Nephron progenitor cell (in vitro differentiated cells): ENCODE results near the gene UBA1.

ENCODE experiments used
- DNase-seq: peaks from one replicate; pipeline ENCODE4 v3.0.0; 2021
- H3K27ac Mint-ChIP-seq: 2 replicates; pipeline ENCODE4 v1.8.0; 2021; ENCODE audit warnings: mild to moderate bottlenecking, moderate library complexity, mixed read lengths
- H3K27me3 Mint-ChIP-seq: 2 replicates; pipeline ENCODE4 v1.8.0; 2021; ENCODE audit warnings: mild to moderate bottlenecking, low read depth, mixed read lengths; ENCODE audit not compliant: poor library complexity
- H3K36me3 Mint-ChIP-seq: 2 replicates; pipeline ENCODE4 v1.8.0; 2021; ENCODE audit warnings: low read depth, mixed read lengths
- H3K4me1 Mint-ChIP-seq: 2 replicates; pipeline ENCODE4 v1.8.0; 2021; ENCODE audit warnings: mixed read lengths
- H3K4me3 Mint-ChIP-seq: 2 replicates; pipeline ENCODE4 v1.8.0; 2021; ENCODE audit warnings: mild to moderate bottlenecking, moderate library complexity, mixed read lengths
- H3K9me3 Mint-ChIP-seq: 2 replicates; pipeline ENCODE4 v1.8.0; 2021; ENCODE audit warnings: mild to moderate bottlenecking, moderate library complexity, mixed read lengths
- CTCF ChIP-seq: fragments of 200-600 bp; sonication (generic); IDR thresholded peaks from 2 replicates; pipeline ENCODE4 v1.5.0; 2021; ENCODE audit warnings: antibody characterized with exemption

UBA1 gene

GRCh38 chrX:47193475-47194193 is at the start of gene UBA1:
UBA1 (plus strand) TSS chrX:47193829; CDS start chrX:47198803, 4,974 bp downstream.
- DNase-seq: peak; percentile 97
- Mint-ChIP-seq H3K36me3 (peaks cover 36% of the 10 kb centered on the region), H3K9me3 (peaks cover 11% of the 10 kb centered on the region), H3K27ac (peak within 1 kb of the TSS; percentile 99), H3K4me3 (peak within 1 kb of the TSS; percentile 99), H3K4me1 (peaks cover 55% of the 10 kb centered on the region), H3K27me3 (peaks cover 3% of the 10 kb centered on the region)
- TF ChIP-seq CTCF: peak; percentile 81

DNA sequence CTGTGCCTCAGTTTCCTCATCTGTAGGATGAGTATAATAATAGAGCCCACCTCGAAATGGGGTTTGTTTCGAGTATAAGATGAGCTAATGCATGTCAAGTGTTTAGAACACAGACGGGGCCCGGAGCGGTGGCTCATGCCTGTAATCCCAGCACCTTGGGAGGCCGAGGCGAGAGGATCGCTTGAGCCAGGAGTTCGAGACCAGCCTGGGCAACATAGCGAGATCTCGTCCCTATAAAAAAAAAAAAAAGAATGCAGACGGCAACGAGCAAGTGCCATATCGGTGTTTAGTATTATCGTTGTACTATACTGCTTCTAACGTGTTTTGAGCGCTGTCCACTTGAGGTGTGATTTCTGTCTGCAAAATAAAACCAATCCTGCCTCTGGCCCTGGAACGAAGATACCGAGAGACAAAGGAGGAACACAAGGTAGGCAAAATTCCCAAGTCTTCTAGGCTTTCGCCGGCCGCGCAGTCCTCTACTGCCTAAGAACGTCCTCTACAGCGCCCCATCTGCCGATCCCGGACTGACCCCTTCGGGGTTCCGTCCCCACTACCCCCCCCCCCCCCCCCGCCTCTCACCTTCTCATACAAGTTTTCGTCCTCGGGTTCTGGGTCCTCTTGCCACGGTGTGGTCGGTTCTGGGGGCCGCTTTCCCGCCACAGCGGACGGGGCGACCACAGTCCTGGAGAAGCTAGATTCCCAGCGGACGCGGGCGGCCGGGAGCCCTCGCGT is 49.6 kb upstream of the UBA1 start:
- H3K27me3 Mint-ChIP-seq: no peaks in the 10 kb centered on the region
- peaks cover 41% of the 10 kb centered on the region for H3K36me3 Mint-ChIP-seq
- no peak for DNase-seq
- TF ChIP-seq CTCF: no peak
- peaks cover 63% of the 10 kb centered on the region for H3K9me3 Mint-ChIP-seq
- peak overlapping the region; percentile 96 for H3K27ac Mint-ChIP-seq
- H3K4me3 Mint-ChIP-seq: peak overlapping the region; percentile 98
- peaks cover 24% of the 10 kb centered on the region for H3K4me1 Mint-ChIP-seq

DNA sequence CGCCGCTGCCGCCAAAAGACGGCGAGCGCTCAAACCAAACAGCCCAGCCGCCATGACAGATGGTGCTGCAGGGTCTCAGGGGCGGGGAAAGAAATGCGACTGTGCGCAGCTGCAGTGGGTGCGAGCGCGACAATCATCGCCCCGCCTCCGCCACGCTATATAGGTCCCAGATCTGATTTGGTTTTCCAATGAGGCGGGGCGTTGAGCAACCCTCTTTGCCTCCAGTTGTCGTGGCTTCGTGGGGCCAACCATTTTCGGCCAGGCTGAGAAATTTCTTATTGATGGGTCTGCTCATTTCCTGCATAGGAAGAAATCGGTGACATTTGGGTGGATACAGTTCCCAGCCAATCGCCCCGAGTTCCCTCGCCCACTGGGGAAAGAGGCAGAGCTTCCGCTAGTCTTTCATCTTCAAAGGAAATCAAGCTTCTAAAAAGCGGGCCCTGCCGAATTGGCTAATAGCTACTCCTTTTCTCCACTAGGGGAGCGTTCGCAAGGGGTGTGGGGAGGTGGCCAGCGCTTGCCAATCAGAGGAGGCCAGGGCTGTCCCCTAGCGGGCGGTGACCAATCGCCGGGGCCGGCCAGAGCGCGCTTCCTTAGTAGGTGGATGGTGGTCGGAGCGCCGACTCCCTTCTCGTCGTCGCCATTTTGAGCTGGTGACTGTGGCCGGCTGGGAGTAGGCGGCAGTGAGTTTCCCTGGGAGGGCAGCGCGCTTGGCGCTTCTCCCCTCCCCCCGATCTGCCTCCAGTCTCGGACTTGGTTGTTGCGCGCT is 48.8 kb upstream of the UBA1 start, which contains the start of the genes NDUFB11 and RBM10:
Gene NDUFB11 (minus strand): TSS at position 77 of the 769 bp plus-strand sequence. CDS start 23 bp downstream, at position 54.
Gene RBM10 (plus strand): TSS at position 596 of the 769 bp plus-strand sequence. CDS start 2,261 bp downstream, outside the sequence.
- Mint-ChIP-seq H3K27me3 (no peaks in the 10 kb centered on the region), H3K27ac (peak within 1 kb of the TSS; percentile 99), H3K36me3 (peaks cover 43% of the 10 kb centered on the region), H3K4me3 (peak within 1 kb of the TSS; percentile 98), H3K4me1 (peaks cover 24% of the 10 kb centered on the region), H3K9me3 (peaks cover 57% of the 10 kb centered on the region)
- peak; percentile 54 for TF ChIP-seq CTCF
- DNase-seq: peak; percentile 86

DNA sequence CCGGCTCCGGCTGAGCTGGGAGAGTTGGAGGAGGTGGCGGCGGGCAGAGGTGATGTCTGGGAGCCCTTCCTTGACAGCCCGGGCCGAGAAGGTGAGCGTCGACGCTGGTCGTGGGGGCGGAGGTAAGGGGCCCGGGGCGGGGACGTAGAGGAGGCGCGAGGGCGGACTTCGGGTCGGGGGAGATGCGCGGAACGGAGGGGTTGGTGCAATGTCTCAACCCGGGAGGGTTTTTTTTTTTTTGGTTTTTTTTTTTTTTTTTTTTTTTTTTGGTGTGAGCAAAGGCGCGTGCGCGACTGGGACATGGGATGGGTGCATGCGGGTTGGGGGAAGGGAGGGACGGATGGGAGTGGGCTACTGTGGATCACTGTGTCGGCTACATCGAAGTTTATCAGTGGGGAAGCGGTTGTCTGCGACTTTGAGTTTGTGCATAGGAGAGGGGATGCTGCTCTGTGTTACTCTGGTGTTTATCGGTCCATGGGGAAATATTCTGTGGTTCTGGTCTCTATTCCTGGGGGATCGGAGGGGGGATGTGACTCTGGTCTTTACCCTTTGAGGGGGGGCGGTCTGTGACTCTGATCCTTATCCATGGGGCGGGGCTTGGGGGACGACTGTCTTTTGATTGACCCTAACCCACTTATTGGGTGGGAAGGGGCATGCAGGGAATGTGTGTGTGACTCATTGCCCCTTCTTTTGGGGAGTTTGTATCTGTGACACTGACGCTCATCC is 48.1 kb upstream of the UBA1 start:
- H3K4me3 Mint-ChIP-seq: peak overlapping the region; percentile 98
- peaks cover 59% of the 10 kb centered on the region for H3K9me3 Mint-ChIP-seq
- TF ChIP-seq CTCF: no peak
- peaks cover 46% of the 10 kb centered on the region for H3K36me3 Mint-ChIP-seq
- peak; percentile 9 for DNase-seq
- no peaks in the 10 kb centered on the region for H3K27me3 Mint-ChIP-seq
- H3K27ac Mint-ChIP-seq: peak overlapping the region; percentile 99
- peaks cover 24% of the 10 kb centered on the region for H3K4me1 Mint-ChIP-seq

DNA sequence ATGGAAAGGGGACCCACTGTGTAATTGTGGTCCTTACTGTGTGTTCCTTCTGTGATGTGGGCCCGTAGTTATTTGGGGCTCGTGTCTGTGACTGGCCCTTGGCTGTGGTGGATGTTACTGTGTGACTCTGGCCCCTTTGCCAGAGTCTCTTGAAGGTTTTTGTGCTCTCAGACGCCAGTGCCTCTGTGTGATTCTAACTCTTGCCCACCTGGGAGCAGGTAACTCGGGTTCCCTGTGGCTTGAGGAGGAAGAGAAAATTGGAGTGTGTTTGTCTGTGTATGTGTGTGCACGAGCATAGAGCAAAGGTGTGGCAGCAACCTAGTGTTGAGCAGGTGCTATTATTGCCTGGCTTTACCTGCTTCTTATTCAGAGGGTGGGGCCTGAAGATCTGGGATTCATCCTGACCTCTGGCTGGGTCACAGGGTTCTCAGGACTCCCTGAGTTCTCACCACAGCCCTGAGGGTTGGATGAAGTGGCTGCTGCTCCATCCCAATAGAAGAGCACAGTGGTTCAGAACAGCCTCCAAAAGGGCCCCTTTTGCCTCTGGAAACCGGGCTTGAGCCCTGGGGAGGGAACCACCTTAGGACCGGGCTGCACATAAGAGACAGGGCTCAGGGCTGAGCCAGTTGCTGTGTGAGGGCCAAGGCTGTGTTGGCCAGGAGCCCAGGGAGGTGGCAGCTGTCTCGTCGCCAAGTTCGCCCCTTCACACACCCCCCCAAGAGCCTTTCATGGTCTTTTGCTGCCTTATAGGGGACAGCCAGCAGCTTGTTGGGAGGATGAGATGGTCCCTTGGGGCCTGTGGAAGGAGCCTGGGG is 47.3 kb upstream of the UBA1 start:
- peaks cover 25% of the 10 kb centered on the region for H3K4me1 Mint-ChIP-seq
- H3K4me3 Mint-ChIP-seq: peak overlapping the region; percentile 98
- no peak overlapping the region for H3K27ac Mint-ChIP-seq
- H3K36me3 Mint-ChIP-seq: peaks cover 49% of the 10 kb centered on the region
- no peaks in the 10 kb centered on the region for H3K27me3 Mint-ChIP-seq
- TF ChIP-seq CTCF: no peak
- DNase-seq: no peak
- peaks cover 59% of the 10 kb centered on the region for H3K9me3 Mint-ChIP-seq
